ENCODE measurements around the gene CNN3.

The CNN3 gene

GRCh38 chr1:94854458-94855306 lies 72.2 kb downstream of the CNN3 start:
- DNase-seq, result peak; percentile 76

GRCh38 chr1:94852788-94853187 lies 74.1 kb downstream of the CNN3 start:
- no peak for DNase-seq

GRCh38 chr1:94851571-94851970 lies 75.3 kb downstream of the CNN3 start:
- no peak for DNase-seq
